GM12878 (cell line): ENCODE data around the gene ERFL. TPM values are rescaled to one million over a fixed set of nuclear protein-coding genes. Genes with fewer than 3 reads are reported as not detected.

Experiments used
- ATAC-seq: fragments of 200-7000 bp; cut with Tn5 transposase; 3 replicates; pipeline ENCODE4 v1.9.1; 2020; ENCODE audit warnings: mild to moderate bottlenecking, moderate library complexity
- BruUV-seq: library from RNA; stranded (reverse); fragments of 400-500 nt; replicated peaks from 2 replicates; lab custom pipeline; 2021; lab: Mats Ljungman, UMichigan
- CTCF ChIA-PET: fragments of 300-600 bp; sonication (Branson Sonifier 250); formaldehyde crosslinking; extraction: SDS; loops from one replicate; lab custom pipeline; 2021; ENCODE audit warnings: inconsistent platforms; lab: Yijun Ruan, JAX
- POLR2A ChIA-PET: fragments of 350-600 bp; formaldehyde crosslinking; extraction: SDS; loops from one replicate; lab custom pipeline; 2021; ENCODE audit warnings: inconsistent platforms; lab: Charles Lee
- RAD21 ChIA-PET: fragments of 300-600 bp; sonication (Branson Sonifier 250); formaldehyde crosslinking; loops from one replicate; lab custom pipeline; 2023; ENCODE audit warnings: antibody characterized with exemption; ENCODE audit not compliant: unreplicated experiment; lab: Charles Lee
- SMC1A ChIA-PET: fragments of 300-600 bp; sonication (Branson Sonifier 250); formaldehyde crosslinking; loops from one replicate; lab custom pipeline; 2023; ENCODE audit not compliant: unreplicated experiment, uncharacterized antibody; lab: Charles Lee
- DNase-seq: peaks from one replicate; pipeline ENCODE4 v3.0.0-alpha.2; 2011; ENCODE audit warnings: low read depth, low spot score
- FAIRE-seq: peaks from 3 replicates; lab custom pipeline; 2011; peaks lifted over from hg19 to GRCh38; lab: Jason Lieb, UNC
- H2AFZ ChIP-seq: 2 replicates; pipeline ENCODE4 v1.6.0; 2011; ENCODE audit warnings: low read depth, low read length, control low read depth; ENCODE audit not compliant: control insufficient read depth
- H3K27ac ChIP-seq: 2 replicates; pipeline ENCODE4 v1.5.1; 2011; ENCODE audit warnings: control low read depth; ENCODE audit not compliant: control insufficient read depth, insufficient read depth
- H3K27me3 ChIP-seq, 2 experiments: replicated peaks in 1 of 2; 2 replicates each; pipeline versions ENCODE4 v1.6.0 to v1.6.1; 2011; ENCODE audit warnings: low read length in 1 of 2; ENCODE audit not compliant: control insufficient read depth in 2 of 2, insufficient read depth in 2 of 2
- H3K36me3 ChIP-seq, 2 experiments: 2 replicates each; pipeline ENCODE4 v1.5.1; 2011; ENCODE audit warnings: low read length in 1 of 2; ENCODE audit not compliant: control insufficient read depth in 2 of 2, insufficient read depth in 2 of 2
- H3K4me1 ChIP-seq: 2 replicates; pipeline ENCODE4 v1.6.1; 2011; ENCODE audit warnings: mild to moderate bottlenecking, low read length, moderate library complexity, mixed read lengths; ENCODE audit not compliant: control insufficient read depth, insufficient read depth
- H3K4me2 ChIP-seq: 2 replicates; pipeline ENCODE4 v1.6.0; 2011; ENCODE audit warnings: control low read depth; ENCODE audit not compliant: control insufficient read depth, insufficient read depth
- H3K4me3 ChIP-seq: fragments of 200-600 bp; sonication (generic); 2 replicates; pipeline ENCODE4 v1.5.1; 2016
- H3K79me2 ChIP-seq: 2 replicates; pipeline ENCODE4 v1.6.0; 2011; ENCODE audit warnings: low read length; ENCODE audit not compliant: control insufficient read depth, insufficient read depth
- H3K9ac ChIP-seq: 2 replicates; pipeline ENCODE4 v1.8.0; 2011; ENCODE audit warnings: low read length, control low read depth, mixed read lengths; ENCODE audit not compliant: control insufficient read depth, insufficient read depth
- H3K9me3 ChIP-seq: replicated peaks from 3 replicates; pipeline ENCODE4 v1.5.1; 2011; ENCODE audit warnings: mild to moderate bottlenecking, low read length; ENCODE audit not compliant: control insufficient read depth, insufficient read depth
- H4K20me1 ChIP-seq: 2 replicates; pipeline ENCODE4 v1.6.0; 2011; ENCODE audit not compliant: control insufficient read depth, insufficient read depth
- BHLHE40 ChIP-seq, 2 experiments: fragments of 450-650 bp in 1 of 2; IDR thresholded peaks; 2 replicates each; pipeline ENCODE4 v1.6.1; 2011 to 2017; ENCODE audit warnings: low read depth in 2 of 2, borderline replicate concordance in 1 of 2, improper control_type of control experiment in 1 of 2, low read length in 1 of 2, mild to moderate bottlenecking in 1 of 2
- CHD2 ChIP-seq: IDR thresholded peaks from 2 replicates; pipeline ENCODE4 v1.6.1; 2011; ENCODE audit warnings: low read depth, low read length, improper control_type of control experiment, borderline replicate concordance
- ELK1 ChIP-seq: IDR thresholded peaks from 2 replicates; pipeline ENCODE4 v1.6.1; 2012; ENCODE audit warnings: low read depth, low read length, improper control_type of control experiment
- ESRRA ChIP-seq: IDR thresholded peaks from 2 replicates; pipeline ENCODE4 v1.6.1; 2012; ENCODE audit warnings: mild to moderate bottlenecking, low read length, improper control_type of control experiment
- NFIC ChIP-seq: IDR thresholded peaks from 2 replicates; pipeline ENCODE4 v1.6.1; 2012; ENCODE audit warnings: low read depth, mild to moderate bottlenecking, inconsistent platforms, low read length, moderate library complexity
- POU2F2 ChIP-seq: IDR thresholded peaks from 3 replicates; pipeline ENCODE4 v1.6.1; 2011; ENCODE audit warnings: low read depth, mild to moderate bottlenecking, low read length, borderline replicate concordance
- SPI1 ChIP-seq: IDR thresholded peaks from 2 replicates; pipeline ENCODE4 v1.6.1; 2011; ENCODE audit warnings: low read depth, mild to moderate bottlenecking, low read length, moderate library complexity, borderline replicate concordance; ENCODE audit not compliant: insufficient read depth
- SUZ12 ChIP-seq: fragments of 200-600 bp; sonication (generic); IDR thresholded peaks from one replicate; pipeline ENCODE4 v1.6.1; 2018; ENCODE audit warnings: antibody characterized with exemption, mild to moderate bottlenecking; ENCODE audit not compliant: unreplicated experiment
- WGBS: methylation state at CpG from one replicate; pipeline ENCODE4 v1.1.6; 2016; ENCODE audit warnings: low lambda C conversion rate; ENCODE audit not compliant: insufficient replicate concordance, insufficient coverage; ENCODE audit errors: missing lambda C conversion rate; 5-methylcytosine and 5-hydroxymethylcytosine counted together
- in situ Hi-C: fragments of 300-500 bp; cut with MboI; formaldehyde crosslinking; loops from 9 replicates; pipeline ENCODE4 v1.14.3; 2018; ENCODE audit warnings: mixed read lengths
- intact Hi-C: fragments of 100-400 bp; cut with micrococcal nuclease; formaldehyde crosslinking; loops from one replicate; pipeline ENCODE4 v1.14.2; 2022; ENCODE audit not compliant: unreplicated experiment
- polyA plus RNA-seq, 11 experiments: library from polyadenylated mRNA; depleted of rRNA in 4 of 11; unstranded in 6 of 11; stranded (reverse) in 5 of 11; fragments of >200 nt; fragmentation: Nextera tagmentation in 4 of 11; fragmentation: Illumina TruSeq in 1 of 11; extraction: Ambion mirVana in 4 of 11; extraction: Trizol in 1 of 11; gene quantifications; 1 replicate in 1 of 11; 2 replicates in 10 of 11; pipeline versions ENCODE4 v1.2.1 to v1.2.3, GENCODE V29; 2011 to 2016; ENCODE audit warnings: inconsistent platforms in 2 of 11, missing spikeins in 2 of 11, low read depth in 1 of 11
- total RNA-seq, 4 experiments: library from RNA; depleted of rRNA in 3 of 4; stranded (reverse); fragments of >200 nt in 3 of 4; fragmentation: Illumina TruSeq in 1 of 4; extraction: Trizol in 1 of 4; gene quantifications; 2 replicates each; pipeline versions ENCODE4 v1.2.1 to v1.2.3, GENCODE V29; 2013 to 2021

Gene ERFL
- total and polyA plus RNA-seq, 10 of the 15 experiments (the other 5 are each of a cell fraction or from before 2014, with no cell fraction given), result 0.04 to 0.10 (median 0.05) TPM; not detected in 7

- no peak overlapping the region for H3K4me3 ChIP-seq
- DNase-seq, result no peak
- CTCF ChIA-PET, result interaction anchor here (1.1 to 1.3 kb wide), 3 partner anchors 45 to 137 kb away, joined by 3 to 4 read pairs (median 4); no protein-coding TSS in a partner anchor
- intact Hi-C loops, result no loop called here
- SMC1A ChIA-PET, result interaction anchor here (1.3 kb wide), 1 partner anchor 43 kb away, joined by 3 read pairs; no protein-coding TSS in a partner anchor
- RAD21 ChIA-PET, result interaction anchor here (1.0 to 1.3 kb wide), 2 partner anchors 57 to 70 kb away, joined by 3 to 5 read pairs; partner anchors contain the start of gene RPS19
- no TSS peak for BruUV-seq
- H3K4me1 ChIP-seq, result peaks cover 23% of the 10 kb centered on the region
- ATAC-seq, result no peak
- in situ Hi-C loops, result loop anchor here (25.0 kb wide), 1 partner anchor 1832 kb away; the partner anchor contains the start of gene SMG9
- no peak overlapping the region for H3K4me2 ChIP-seq
- POLR2A ChIA-PET, result interaction anchor here (0.6 to 1.6 kb wide), 3 partner anchors 10 to 57 kb away, joined by 3 read pairs; no protein-coding TSS in a partner anchor
- H3K27me3 ChIP-seq, result peaks cover 11 to 16% of the 10 kb centered on the region in 2 experiments
- H2AFZ ChIP-seq, result no peak overlapping the region
- no peaks in the 10 kb centered on the region for H3K9me3 ChIP-seq
- H4K20me1 ChIP-seq, result no peaks in the 10 kb centered on the region
- H3K79me2 ChIP-seq, result no peaks in the 10 kb centered on the region
- H3K27ac ChIP-seq, result no peak overlapping the region
- H3K36me3 ChIP-seq, result no peaks in the 10 kb centered on the region
- no peak for FAIRE-seq
- TF ChIP-seq NFIC (no peak), SPI1 (peak; percentile 56; the same call in 1 of the 2 replicates), BHLHE40 (IDR thresholded peaks at IDR 0.05; ENCODE audit: borderline replicate concordance in 1 of 2, low read depth in 2 of 2, low read length in 1 of 2) (peak; percentile 27 to 71; a peak in 1 of 4 replicates), POU2F2 (no peak)
- WGBS, result 44% methylated on average over 7 of the region's 7 CpGs
- H3K9ac ChIP-seq, result no peak overlapping the region
Measured at GRCh38 chr19:41930322-41930722, 2.1 kb upstream of the ERFL start.

GRCh38 chr19:41929536-41930071 is 1.4 kb upstream of the ERFL start:
- ATAC-seq (no peak), DNase-seq (no peak), FAIRE-seq (no peak)
- H3K36me3 ChIP-seq, result no peaks in the 10 kb centered on the region
- H3K4me2 ChIP-seq, result no peak overlapping the region
- no peak for TF ChIP-seq ELK1
- TF ChIP-seq CHD2, result no peak
- TF ChIP-seq SUZ12, result peak; percentile 37
- no peak for TF ChIP-seq ESRRA
- H3K27me3 ChIP-seq, result peaks cover 11 to 16% of the 10 kb centered on the region in 2 experiments
- SMC1A ChIA-PET, result interaction anchor here (1.3 kb wide), 1 partner anchor 42 kb away, joined by 3 read pairs; no protein-coding TSS in a partner anchor
- no peaks in the 10 kb centered on the region for H3K79me2 ChIP-seq
- H3K4me3 ChIP-seq, result no peak overlapping the region
- intact Hi-C loops (no loop called here), in situ Hi-C loops (loop anchor here (25.0 kb wide), 1 partner anchor 1833 kb away; the partner anchor contains the start of gene SMG9)
- 56% methylated on average over 9 of the region's 14 CpGs for WGBS
- RAD21 ChIA-PET, result interaction anchor here (1.0 kb wide), 1 partner anchor 69 kb away, joined by 3 read pairs; the partner anchor contains the start of gene RPS19
- no peak overlapping the region for H3K27ac ChIP-seq
- no TSS peak for BruUV-seq
- H3K9me3 ChIP-seq, result no peaks in the 10 kb centered on the region
- POLR2A ChIA-PET, result interaction anchor here (1.4 to 1.6 kb wide), 2 partner anchors 11 to 56 kb away, joined by 3 read pairs; no protein-coding TSS in a partner anchor
- no peak overlapping the region for H2AFZ ChIP-seq
- CTCF ChIA-PET, result interaction anchor here (0.7 to 1.3 kb wide), 3 partner anchors 56 to 641 kb away, joined by 3 to 4 read pairs (median 3); no protein-coding TSS in a partner anchor
- H3K4me1 ChIP-seq, result peaks cover 16% of the 10 kb centered on the region
- no peak overlapping the region for H3K9ac ChIP-seq
- no peaks in the 10 kb centered on the region for H4K20me1 ChIP-seq
